Measurements from ENCODE around the gene MECR. TPM values are rescaled to one million over a fixed set of nuclear protein-coding genes. Genes with fewer than 3 reads are reported as not detected.

Gene MECR
- polyA plus RNA-seq, 1 donor (not counting 4 experiments of a cell fraction or from before 2014, with no cell fraction given) = 20.7 TPM

DNA sequence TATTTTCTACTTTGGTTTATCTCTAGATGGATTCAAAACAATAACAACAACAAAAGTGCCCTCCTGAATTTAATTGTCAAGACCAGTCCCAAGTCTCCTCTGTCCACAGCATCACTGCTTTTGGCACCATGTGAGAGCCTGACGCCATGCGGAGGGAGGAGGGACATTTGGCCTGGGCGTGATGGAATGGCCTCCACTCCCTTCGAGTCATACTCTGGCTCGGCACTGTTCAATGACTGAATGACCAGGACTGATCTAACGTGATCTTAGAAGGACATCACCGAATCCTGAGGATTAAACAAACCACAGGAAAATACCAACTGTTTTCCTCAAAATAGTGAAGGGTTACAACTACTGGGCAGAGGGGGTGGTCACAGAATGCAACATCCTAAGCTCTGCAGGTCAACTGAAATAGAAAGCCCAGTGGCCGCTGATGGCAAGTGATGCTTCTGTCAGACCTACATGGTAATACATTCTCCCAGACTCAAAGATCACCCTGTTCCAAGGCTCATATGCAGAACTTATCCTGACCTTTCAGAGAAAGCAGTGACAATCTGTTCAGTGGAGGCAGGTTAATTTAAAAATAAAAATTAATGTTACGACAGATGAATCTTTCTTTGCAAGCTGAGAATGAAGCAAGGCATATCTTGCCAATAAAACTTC lies 68.1 kb downstream of the MECR start:
- no peak overlapping the region for H3K27ac ChIP-seq (ENCODE audit: control insufficient read depth, insufficient read depth, low read length)
- no peaks in the 10 kb centered on the region for H3K9me1 ChIP-seq (ENCODE audit: control insufficient read depth, extremely low read depth, insufficient read depth, low read length)
- no peaks in the 10 kb centered on the region for H4K20me1 ChIP-seq (ENCODE audit: control insufficient read depth, extremely low read depth, insufficient read depth, low read length)
- no peak overlapping the region for H3K4me3 ChIP-seq (ENCODE audit: control insufficient read depth in 2 of 3, extremely low read depth in 1 of 3, insufficient read depth in 2 of 3, low read depth in 1 of 3, low read length in 3 of 3)
- H3K36me3 ChIP-seq (ENCODE audit: control insufficient read depth in 2 of 2, extremely low read depth in 1 of 2, insufficient read depth in 2 of 2, low read length in 2 of 2) = peaks cover 25 to 37% of the 10 kb centered on the region in 2 experiments
- dilution Hi-C loops (cut with MboI; ENCODE audit: extremely low pct_ligation_motif_present, low sequenced_read_pairs) = no loop called here
- no peaks in the 10 kb centered on the region for H3K4me1 ChIP-seq (ENCODE audit: control insufficient read depth, extremely low read depth, insufficient read depth, low read length)
- H2AFZ ChIP-seq (ENCODE audit: control insufficient read depth, low read length) = no peak overlapping the region
- no peaks in the 10 kb centered on the region for H3K9me3 ChIP-seq (ENCODE audit: control insufficient read depth, low read depth, low read length)
- TF ChIP-seq EZH2 (IDR thresholded peaks at IDR 0.05; ENCODE audit: low read length) = no peak
- TF ChIP-seq, protein P1, sequence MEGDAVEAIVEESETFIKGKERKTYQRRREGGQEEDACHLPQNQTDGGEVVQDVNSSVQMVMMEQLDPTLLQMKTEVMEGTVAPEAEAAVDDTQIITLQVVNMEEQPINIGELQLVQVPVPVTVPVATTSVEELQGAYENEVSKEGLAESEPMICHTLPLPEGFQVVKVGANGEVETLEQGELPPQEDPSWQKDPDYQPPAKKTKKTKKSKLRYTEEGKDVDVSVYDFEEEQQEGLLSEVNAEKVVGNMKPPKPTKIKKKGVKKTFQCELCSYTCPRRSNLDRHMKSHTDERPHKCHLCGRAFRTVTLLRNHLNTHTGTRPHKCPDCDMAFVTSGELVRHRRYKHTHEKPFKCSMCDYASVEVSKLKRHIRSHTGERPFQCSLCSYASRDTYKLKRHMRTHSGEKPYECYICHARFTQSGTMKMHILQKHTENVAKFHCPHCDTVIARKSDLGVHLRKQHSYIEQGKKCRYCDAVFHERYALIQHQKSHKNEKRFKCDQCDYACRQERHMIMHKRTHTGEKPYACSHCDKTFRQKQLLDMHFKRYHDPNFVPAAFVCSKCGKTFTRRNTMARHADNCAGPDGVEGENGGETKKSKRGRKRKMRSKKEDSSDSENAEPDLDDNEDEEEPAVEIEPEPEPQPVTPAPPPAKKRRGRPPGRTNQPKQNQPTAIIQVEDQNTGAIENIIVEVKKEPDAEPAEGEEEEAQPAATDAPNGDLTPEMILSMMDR (optimal IDR thresholded peaks at IDR 0.05 in 1 of 3, IDR thresholded peaks at IDR 0.05 in 1 of 3, conservative IDR thresholded peaks at IDR 0.05 in 1 of 3; ENCODE audit: extremely low read depth in 1 of 3, insufficient read depth in 2 of 3, low read length in 3 of 3) = no peak
- H3K79me2 ChIP-seq (ENCODE audit: control insufficient read depth, insufficient read depth, low read length) = peaks cover 82% of the 10 kb centered on the region
- no peak overlapping the region for H3K9ac ChIP-seq (ENCODE audit: control insufficient read depth, extremely low read depth, insufficient read depth, low read length)
- no peak for DNase-seq (ENCODE audit: low read depth, low spot score)
- no peak for FAIRE-seq
- no peaks in the 10 kb centered on the region for H3K27me3 ChIP-seq (ENCODE audit: control insufficient read depth, extremely low read depth, insufficient read depth, low read length)
- H3K4me2 ChIP-seq (ENCODE audit: control insufficient read depth, extremely low read depth, insufficient read depth, low read depth, low read length) = no peak overlapping the region

DNA sequence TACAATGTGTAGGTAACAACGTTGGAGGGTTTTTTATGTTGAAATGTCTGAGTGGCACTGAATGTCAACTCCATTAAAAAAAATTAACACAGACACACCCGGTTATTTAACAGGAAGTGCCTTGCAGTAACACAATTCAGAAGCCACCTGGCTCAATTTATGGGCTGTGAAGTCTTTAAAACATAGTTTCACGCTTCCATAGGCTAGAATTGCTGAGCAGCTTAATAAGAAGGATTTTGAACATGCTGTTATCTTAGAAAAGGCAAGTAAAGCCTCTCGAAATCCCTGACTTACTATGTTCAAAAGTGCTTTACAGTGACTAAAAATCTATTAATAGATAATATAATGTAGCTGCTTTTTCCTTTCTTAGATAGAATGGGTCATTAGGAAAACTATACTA lies 68.7 kb downstream of the MECR start:
- H3K27ac ChIP-seq (ENCODE audit: control insufficient read depth, insufficient read depth, low read length) = no peak overlapping the region
- dilution Hi-C loops (cut with MboI; ENCODE audit: extremely low pct_ligation_motif_present, low sequenced_read_pairs) = no loop called here
- no peak overlapping the region for H3K4me3 ChIP-seq (ENCODE audit: control insufficient read depth in 2 of 3, extremely low read depth in 1 of 3, insufficient read depth in 2 of 3, low read depth in 1 of 3, low read length in 3 of 3)
- no peaks in the 10 kb centered on the region for H4K20me1 ChIP-seq (ENCODE audit: control insufficient read depth, extremely low read depth, insufficient read depth, low read length)
- FAIRE-seq = no peak
- no peak overlapping the region for H2AFZ ChIP-seq (ENCODE audit: control insufficient read depth, low read length)
- no peak for DNase-seq (ENCODE audit: low read depth, low spot score)
- no peaks in the 10 kb centered on the region for H3K9me1 ChIP-seq (ENCODE audit: control insufficient read depth, extremely low read depth, insufficient read depth, low read length)
- H3K27me3 ChIP-seq (ENCODE audit: control insufficient read depth, extremely low read depth, insufficient read depth, low read length) = no peaks in the 10 kb centered on the region
- peaks cover 27 to 37% of the 10 kb centered on the region in 2 experiments for H3K36me3 ChIP-seq (ENCODE audit: control insufficient read depth in 2 of 2, extremely low read depth in 1 of 2, insufficient read depth in 2 of 2, low read length in 2 of 2)
- peaks cover 77% of the 10 kb centered on the region for H3K79me2 ChIP-seq (ENCODE audit: control insufficient read depth, insufficient read depth, low read length)
- H3K9me3 ChIP-seq (ENCODE audit: control insufficient read depth, low read depth, low read length) = no peaks in the 10 kb centered on the region
- H3K4me2 ChIP-seq (ENCODE audit: control insufficient read depth, extremely low read depth, insufficient read depth, low read depth, low read length) = no peak overlapping the region
- no peak overlapping the region for H3K9ac ChIP-seq (ENCODE audit: control insufficient read depth, extremely low read depth, insufficient read depth, low read length)
- TF ChIP-seq EZH2 (IDR thresholded peaks at IDR 0.05; ENCODE audit: low read length) = no peak
- TF ChIP-seq, protein P1 (optimal IDR thresholded peaks at IDR 0.05 in 1 of 3, IDR thresholded peaks at IDR 0.05 in 1 of 3, conservative IDR thresholded peaks at IDR 0.05 in 1 of 3; ENCODE audit: extremely low read depth in 1 of 3, insufficient read depth in 2 of 3, low read length in 3 of 3) = no peak
- H3K4me1 ChIP-seq (ENCODE audit: control insufficient read depth, extremely low read depth, insufficient read depth, low read length) = no peaks in the 10 kb centered on the region

Data from keratinocyte (primary cell).